Hair follicular keratinocyte (primary cell): ENCODE results near the gene SCIN. TPM values are rescaled to one million over a fixed set of nuclear protein-coding genes. Genes with fewer than 3 reads are reported as not detected.

Experiments used
- total RNA-seq: library from RNA; depleted of rRNA; stranded (reverse); fragments of >200 nt; gene quantifications from 2 replicates; pipeline ENCODE4 v1.2.3, GENCODE V29; 2015

The SCIN gene
- not detected in 2 replicates for total RNA-seq

GRCh38 chr7:12570534-12571461 is at the start of gene SCIN:
SCIN (plus strand) TSS chr7:12570720; CDS start chr7:12570787, 67 bp downstream.

DNA sequence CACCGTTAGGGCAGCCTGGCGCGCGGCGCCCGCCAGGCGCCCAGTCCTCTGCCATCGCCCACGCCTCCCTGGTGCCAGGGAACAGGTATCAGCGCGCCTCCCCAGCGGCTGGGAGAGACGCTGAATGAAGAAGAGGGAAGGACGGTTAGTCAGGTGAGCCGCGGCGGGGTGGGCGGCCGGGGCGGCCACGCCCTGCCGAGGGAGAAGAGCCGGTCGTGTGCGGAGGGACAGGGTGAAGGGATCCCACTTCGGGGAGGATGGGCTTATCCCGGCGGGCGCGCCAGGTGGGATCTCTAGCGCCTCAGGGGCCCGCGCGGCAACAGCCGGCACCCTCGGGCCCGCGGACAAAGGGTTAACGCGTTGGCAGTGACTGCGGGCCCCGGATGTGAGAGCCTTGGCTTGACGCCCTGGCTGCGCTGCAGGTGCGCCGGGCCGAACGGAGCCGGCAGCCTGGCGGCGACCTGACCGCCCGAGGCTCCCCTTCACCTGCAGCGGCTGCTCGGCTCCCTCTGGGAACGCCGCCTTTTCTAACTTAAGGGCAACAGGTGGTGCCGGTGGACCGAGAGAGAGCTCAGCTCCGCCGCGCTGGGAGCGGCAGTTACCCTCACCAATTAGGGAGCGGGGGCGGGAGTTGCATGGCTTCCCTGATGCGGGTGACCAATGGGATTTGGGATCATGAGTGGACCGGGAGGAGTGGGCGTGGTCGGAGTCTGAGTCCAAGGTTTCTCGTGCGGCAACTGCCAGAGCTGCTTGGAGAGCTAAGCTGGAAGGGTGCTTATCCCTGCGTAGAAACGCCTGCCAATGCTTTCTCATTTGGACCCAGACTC is 116.6 kb downstream of the SCIN start, which contains the start of gene ARL4A:
Gene ARL4A, plus strand, starts transcription at position 743 of the 827 bp plus-strand sequence. CDS start 622 bp downstream, outside the sequence.

Other genes with a start within 250 kb of the SCIN start
- not detected in 2 replicates for gene VWDE, start 166.9 kb upstream of the SCIN start, total RNA-seq
- gene ARL4A, start 116.9 kb downstream of the SCIN start, total RNA-seq = 24.1 and 29.2 TPM in 2 replicates